HG03521 (cell line): ENCODE results near the gene TEN1.
"Not testable (repeated sequence)": the region's sequence is repeated elsewhere in the genome, so short reads cannot be mapped to it uniquely, and the experiment has no call there.

Experiments used
- ATAC-seq: cut with Tn5 transposase; IDR thresholded peaks from one replicate; pipeline ENCODE4 v1.9.1; 2021; ENCODE audit warnings: mild to moderate bottlenecking, moderate library complexity; ENCODE audit not compliant: unreplicated experiment

TEN1 gene

DNA sequence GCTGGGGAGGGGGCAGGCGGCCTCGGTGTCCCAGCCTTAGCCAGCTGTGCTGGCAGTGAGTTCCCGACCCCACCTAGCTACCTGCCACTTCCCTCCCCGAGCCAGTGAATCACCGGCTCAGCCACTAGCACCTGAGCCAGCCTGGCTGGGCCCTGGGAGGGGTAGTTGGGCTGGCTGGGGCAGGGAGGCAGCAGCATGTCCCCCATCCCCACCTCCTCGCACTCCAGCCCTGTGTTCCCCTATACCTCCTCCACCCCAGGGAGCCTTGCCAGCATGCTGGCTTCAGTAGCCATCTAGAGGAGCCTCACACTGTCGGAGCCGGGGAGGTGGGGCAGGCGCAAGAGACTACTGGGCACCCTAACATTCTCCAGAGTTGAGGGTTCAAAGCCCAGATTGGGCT is 45.3 kb downstream of the TEN1 start:
- no peak for ATAC-seq

DNA sequence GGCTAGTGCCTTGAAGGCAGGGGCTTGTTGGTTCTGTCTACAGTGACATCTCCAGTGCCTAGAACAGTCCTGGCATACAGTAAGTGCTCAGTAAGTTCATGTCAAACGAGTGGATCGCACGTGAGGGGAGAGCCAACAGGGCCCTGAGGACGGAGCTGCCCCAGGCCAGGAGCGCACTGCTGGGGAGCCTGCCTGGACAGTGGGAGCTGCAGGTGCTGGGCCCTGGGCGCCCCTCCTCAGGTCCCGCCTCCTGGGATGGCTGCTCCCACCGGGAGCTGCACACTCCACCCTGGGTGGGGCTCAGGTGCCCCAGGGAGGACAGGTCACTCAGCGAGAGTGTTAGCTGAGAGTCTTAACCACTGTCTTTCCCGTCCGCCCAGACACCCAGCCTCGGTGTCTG is 46.3 kb downstream of the TEN1 start:
- no peak for ATAC-seq

DNA sequence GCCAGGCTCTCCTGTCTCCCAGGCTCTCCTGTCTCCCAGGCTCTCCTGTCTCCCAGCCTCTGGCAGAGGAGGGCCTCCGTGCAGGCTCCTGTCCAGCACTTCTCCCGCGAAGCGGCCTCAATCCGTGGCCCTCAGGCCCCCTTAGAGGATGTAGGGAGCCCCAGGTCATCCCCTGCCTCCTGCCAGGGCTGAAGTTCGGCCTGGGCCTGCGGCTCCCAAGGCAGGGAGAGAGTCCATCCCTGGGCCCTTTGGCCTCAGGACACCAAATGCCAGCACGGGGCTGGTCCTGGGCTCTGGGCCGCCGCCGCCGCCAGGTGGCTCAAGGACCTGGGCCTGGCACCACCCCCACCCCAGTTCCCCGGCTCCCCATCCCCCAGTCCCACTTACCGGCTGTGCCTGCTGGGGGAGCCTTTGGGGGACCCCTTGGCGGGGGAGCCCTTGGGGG is 47.7 kb downstream of the TEN1 start:
- ATAC-seq, result no peak

DNA sequence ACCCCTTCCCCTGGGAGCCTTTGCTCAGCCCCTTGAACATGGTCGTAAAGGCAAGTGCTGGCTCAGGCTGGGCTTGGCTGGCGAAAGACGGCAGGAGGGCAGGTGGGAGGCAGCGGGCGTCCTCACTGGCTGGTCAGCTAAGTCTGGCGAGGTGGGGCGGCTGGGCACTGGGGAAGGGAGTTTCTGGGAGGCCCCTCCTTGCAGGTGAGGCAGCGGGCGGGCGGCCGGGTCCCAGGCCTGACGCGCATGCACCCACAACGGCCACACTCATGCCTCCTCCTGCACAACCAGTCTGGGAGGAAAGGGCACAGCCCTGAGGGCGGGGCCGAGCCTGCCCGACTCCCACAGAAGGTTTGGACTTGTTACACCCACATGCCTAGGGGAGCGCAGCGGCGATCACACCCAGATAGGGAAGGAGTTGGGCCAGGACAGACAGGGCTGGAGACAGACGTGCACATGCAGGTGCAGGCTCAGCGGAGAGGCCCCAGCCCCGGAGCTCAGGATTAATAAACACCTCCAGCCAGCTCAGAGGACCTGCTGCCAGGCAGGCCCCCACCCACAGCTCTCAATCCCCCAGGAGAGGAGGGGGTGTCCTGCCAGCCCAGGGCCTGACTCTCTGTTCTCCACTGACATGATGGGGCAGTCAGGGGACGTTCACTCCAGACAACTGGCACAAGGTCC is 48.3 kb downstream of the TEN1 start, which contains the start of gene EVPL:
Gene EVPL, minus strand, starts transcription at position 148 of the 681 bp plus-strand sequence. Its CDS starts 108 bp downstream, at position 40.
- ATAC-seq, result no peak

DNA sequence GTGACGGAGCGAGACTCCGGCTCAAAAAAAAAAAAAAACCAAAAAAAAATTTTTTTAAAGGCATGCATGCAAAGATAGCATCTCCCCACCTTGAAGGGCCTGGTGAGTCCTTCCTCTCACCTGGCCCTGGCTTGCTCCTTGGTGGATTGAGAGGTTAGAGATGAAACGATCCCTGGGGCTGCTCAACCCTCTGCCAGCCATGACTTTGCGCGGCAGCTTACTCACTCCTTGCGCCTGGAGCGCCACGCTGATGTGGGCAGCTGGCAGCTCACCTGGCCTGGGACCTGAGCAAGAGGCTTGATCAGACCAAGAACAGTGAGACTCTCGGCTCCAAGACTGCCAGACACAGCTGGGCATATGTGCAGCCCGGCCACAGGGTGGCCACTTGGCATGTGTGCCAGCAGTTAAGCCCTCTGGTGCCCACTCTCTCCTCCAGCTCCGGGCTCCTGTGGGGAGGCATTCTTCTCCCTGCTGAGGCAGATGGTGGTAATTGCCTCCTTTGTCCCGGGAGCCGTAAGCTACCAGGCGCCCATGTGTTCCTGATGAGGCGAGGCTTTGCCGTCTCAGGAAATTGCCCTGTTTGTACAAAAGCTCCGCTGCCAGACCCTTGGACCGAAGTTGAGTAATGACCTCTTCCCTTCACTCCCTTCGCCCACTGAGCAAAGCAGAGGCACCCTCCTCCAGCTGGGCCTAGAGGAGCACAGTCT is 53.2 kb downstream of the TEN1 start:
- no peak for ATAC-seq

DNA sequence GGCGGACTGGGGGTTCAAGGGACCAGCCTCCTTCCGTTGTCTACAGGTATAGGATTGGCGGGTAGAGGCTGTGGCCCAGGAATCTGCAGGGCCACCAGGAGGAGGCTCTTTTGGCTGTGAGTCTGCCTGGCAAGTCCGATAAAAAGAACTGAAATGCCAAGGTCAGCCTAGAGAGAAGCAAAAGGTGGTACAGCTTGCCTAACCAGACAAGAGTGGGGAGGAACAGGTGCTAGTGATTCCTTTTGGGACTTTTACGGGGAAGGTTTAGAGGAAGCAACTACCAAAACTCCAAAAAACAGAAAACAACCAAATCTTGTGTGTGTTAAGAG is 53.7 kb downstream of the TEN1 start:
- ATAC-seq, result no peak

DNA sequence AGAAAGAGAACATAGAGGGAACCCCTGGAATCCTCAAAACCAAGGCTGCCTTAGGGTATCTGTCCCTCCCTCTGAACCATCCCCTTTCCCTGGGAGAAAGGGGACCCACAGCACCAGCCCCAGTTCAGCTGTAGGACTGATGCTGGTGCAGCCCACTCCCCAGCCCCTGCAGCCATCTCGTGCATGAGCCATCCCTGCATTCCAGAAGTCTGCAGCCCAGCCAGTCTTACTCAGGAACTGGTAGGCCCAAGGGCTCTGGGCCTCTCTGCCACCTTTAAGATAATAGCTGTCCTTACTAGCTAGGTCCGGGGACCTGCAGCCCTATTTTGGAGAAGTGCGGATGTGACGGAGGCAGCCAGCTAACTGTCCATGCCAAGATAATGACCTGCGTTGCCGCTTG is 54.1 kb downstream of the TEN1 start:
- no peak for ATAC-seq

DNA sequence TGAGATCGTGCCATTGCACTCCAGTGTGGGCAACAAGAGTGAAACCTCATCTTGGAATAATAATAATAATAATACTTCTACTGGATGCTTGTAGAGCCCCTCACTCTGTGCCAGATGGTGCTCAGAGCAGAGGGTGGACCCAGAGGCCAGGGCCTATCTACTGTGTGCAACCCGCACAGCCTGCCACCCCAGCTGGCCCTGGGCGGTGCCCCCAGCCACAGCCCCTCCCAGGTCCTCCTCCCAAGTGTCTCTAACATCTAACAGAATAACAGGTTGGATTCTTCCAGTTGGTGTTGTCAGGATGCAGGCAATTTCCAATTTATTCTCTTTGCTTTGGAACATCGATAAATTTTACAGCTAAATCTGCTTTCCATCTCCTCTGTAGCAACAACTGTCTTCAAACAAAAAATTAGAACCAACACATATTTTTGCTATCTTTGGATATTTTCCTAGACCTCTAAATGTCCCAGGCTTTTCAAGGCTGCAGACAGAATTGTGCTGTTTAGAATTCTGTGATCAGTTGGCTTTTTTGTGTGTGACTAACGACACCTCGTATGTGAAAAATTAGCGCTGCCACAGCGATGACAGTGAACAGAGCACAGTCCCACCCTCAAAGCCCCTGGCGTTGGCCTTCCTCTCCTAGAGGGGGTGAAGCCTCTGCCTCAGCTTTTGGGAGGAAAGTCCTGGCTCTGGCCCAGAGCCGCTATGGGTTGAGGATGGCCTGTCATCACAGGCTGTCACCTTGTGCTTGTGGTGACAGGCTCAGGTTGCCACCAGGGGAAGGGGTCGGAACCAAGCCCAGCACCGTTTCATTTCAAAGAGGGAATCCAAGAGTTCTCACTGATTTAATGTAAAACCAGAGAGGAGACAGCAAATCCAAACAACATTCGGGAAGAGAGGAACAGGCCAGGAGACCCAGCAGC is 55.6 kb downstream of the TEN1 start:
- no peak for ATAC-seq

DNA sequence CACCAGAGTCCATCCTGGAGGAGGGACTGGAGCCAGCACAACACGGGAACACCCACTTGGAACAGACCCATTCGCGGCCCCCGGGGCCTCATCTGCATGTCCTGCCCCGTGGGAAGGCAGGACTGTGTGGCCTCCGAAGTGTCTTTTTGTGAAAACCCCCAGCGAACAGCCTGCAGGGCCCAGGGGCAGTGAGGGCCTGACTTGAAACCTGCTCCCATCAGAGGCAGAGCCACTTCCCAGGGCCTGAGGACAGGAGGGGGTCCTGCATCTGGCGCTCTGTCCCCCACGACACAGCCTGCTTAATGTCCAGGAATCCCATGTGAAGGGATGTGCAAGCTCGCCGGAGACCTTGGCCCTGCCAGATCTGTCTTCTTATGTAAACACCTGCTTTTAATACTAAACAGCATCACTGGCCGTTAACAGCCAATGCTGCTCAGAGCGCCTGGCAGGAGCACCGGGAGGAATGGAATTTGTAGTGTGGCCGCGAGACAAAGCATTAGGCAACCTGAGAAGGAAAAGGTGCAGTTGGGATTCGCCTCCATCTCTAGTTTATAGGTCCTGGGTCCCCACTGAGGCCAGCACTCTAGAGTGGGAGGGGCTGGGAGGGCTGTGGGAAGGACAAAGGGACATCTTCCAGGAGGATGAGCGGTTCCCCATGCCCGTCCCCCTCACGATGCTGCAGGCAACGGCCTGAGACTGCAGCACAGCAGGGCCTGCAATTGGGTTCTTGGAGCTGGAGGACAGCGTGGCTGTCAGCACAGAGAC is 57.6 kb downstream of the TEN1 start:
- no peak for ATAC-seq

DNA sequence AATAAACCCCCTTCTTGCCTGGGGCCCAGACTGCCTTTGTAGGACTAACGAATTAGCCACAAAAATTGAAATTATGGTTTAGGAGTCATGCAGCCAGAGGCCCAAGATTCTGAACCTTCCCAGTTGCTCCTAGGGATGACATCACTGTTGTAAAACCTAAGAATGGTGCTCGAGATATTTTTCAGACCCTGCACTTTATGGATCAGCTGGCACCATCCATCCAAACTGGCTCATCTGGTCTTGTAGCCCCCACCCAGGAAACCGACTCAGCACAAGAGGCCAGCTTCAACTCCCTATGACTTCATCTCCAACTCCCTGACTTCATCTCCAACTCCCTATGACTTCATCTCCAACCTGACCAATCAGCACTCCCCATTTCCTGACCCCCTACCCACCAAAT is 59.0 kb downstream of the TEN1 start:
- no peak for ATAC-seq

DNA sequence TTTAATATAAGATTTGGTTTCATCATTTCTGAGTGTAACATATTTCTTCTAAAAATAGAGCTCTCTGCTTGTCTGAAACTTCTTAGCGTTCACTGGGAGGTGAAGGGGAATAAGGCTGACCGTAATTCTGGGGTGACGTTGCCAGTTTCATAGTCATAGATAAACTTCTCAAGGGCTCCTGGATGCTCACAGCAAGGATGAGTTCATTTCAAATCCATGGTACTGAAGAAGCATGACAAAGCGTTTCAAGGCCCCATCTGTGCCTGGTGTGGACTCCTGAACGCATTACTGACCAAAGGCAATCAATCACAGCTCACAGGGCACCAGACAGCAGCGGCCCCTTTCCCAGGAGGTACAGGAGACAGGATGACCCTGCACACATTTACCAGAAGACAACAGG is 60.1 kb downstream of the TEN1 start:
- ATAC-seq, result no peak

DNA sequence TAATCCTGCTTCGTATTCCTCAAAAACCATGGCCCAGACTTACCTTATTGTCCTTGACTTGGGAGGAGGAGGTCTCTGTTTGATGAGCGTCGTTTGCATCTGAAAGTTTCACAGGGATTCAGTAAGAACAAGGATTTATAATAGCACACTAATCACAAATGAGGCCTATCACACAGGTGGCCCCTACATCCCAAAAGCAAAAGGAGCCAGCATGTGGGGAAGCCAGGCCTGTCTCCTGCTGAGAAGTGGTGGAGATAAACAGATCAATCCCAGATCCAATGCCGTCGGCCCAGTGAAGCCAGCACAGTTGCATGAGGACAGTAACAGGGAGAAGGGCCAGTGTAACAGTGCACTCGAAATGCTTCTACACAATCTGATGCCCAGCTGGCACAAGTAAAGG is 61.3 kb downstream of the TEN1 start:
- ATAC-seq, result no peak

DNA sequence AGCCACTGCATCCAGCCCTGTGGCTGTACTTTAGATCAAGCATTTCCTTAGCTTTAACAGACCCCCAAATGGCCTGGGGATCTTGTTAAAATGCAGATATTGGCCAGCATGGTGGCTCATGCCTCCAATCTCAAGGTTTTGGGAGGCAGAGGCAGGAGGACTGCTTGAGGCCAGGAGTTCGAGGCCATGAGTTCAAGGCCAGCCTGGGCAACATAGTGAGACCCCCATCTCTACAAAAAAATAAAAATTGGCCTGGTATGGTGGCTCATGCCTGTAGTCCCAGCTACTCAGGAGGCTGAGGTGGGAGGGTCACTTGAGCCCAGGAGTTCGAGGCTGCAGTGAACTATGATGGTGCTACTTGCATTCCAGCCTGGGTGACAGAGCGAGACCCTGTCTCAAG is 63.8 kb downstream of the TEN1 start:
- not testable (repeated sequence) for ATAC-seq

DNA sequence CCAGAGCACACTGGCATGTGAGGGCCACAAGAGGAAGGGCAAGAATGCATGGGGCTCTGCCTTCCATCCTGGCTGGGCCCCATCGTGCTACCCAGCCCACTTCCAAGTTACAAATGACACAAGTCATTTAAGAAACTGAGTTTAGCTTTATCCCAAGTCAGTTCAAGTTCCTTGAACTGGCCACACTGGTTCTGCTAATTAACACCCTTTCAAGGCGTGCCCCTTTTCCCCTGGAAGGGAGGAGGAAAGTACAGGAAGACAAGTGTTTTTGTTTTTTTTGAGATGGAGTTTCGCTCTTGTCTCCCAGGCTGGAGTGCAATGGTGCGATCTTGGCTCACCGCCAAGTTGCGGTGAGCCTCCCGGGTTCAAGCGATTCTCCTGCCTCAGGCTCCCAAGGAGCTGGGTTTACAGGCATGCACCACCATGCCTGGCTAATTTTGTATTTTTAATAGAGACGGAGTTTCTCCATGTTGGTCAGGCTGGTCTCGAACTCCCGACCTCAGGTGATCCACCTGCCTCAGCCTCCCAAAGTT is 65.5 kb downstream of the TEN1 start:
- not testable (repeated sequence) for ATAC-seq

DNA sequence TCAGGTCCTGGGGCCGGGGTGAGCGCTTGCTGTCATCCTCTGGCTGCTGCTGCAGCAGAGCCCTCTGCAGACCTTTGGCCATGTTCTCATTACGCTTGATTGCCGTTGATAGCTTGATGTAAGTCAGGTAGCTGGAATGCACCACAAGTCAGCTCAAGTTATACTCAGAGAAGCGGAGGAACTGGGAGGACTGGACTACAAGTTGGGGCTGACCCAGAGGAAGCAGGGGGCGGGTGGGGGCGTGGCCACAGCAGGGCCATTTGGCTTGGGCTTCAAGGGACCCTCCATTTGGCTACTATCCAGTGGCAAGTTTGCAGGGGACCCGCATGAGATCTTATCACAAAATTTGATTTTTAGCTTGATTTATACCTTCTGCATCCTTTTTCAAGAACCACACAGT is 67.0 kb downstream of the TEN1 start:
- no peak for ATAC-seq

DNA sequence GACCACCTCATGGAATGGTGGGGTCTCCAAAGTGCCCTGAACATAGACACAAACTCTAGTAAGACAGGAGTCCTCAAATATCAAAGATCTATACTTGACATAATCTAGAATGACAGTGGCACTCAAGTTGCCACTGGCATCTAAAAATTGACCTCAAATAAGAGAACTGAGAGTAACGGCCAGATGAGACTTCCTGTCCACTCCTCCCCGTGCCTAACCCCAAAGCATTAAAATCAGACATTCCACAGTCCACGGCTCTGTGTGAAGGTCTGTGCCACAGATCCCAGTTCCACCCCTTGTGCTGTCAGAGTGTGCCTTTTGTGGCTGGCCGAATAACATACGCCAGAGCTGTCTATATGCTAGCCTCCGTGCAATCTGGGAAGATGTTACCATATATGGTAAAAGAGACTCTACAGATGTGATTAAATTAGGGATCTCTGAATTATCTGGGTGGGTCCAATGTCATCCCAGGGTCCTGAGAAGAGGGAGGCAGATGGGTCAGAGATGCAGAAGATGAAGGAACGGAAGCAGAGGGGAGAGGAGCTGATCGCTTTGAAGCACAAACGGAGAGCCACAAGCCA is 69.1 kb downstream of the TEN1 start:
- ATAC-seq, result no peak

DNA sequence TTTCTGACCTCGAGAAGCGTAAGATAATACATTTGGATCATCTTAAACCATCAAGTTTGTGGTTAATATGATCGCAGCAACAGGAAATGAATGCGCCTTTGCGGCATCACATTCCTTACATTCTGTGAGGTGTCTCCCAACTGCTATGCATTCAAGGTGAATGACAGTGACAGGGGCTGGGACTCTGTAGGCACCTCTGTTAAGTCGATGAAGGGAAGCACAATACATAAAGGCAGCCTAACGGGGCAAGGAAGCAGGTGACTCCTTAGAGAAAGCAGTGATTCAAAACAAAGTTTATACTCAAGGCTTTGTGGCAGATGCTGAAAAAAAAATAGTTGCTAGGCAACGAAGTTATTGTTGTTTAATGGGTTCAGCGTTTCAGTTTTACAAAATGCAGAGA is 69.7 kb downstream of the TEN1 start:
- ATAC-seq, result no peak

DNA sequence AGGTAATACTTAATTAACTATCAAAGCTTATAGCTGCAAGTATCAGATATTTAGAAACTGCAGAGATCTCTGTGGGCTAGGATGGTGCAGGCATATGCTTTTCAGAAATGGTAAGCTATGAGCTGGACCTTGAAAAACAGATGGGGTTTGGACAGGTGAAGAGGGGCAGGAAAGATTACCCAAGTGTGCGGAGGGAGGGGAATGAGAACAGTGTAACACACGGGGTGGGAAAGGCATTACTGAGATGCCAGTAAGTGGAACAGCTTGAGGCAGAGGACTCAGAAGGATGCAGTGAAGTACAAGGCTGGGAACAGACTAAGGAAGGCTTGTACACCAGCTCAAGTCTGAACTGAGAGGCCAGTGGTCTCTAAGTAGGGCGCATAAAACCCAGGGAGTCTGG is 70.2 kb downstream of the TEN1 start:
- ATAC-seq, result no peak

DNA sequence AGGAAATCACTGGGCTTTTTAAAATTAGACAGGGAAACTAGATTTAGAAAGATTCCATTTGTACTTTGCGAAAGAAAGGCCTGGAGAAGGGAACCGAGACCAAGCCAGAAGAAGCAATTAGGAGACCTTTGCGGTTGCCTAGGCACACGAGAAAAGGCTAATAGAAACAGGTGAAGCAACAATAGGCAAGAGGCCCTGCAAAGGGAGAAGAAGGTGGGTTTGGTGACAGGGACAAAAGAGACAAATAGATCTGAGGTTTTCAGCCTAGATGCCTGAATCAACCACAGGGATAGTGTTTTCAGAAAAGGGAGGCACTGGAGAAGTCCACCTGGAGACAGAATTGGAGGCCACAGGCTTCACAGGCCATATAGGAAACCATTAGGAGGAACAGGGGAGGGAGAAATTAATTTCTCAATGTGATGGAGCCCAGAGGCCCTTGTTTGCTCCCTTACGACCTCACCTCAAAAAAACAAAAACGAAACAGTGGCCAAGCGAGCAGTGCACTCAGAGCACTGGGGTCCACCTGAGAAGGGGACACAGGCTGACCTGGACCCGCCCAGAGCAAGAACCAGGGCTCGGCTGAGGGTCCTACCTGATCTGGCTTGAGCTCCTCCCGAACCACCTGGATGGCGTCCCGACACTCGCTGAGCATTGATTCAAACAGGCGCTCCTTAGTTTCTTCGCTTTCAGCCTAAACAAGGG is 70.9 kb downstream of the TEN1 start:
- no peak for ATAC-seq
